Naive thymus-derived CD8-positive, alpha-beta T cell (primary cell): ENCODE results near the gene DCAF16. TPM values are rescaled to one million over a fixed set of nuclear protein-coding genes. Genes with fewer than 3 reads are reported as not detected.

Experiments
- ATAC-seq, 2 donors: fragments of 150-1000 bp; cut with Tn5 transposase in 1 of 2; sonication (Bioruptor Pico), chemical (Tn5 transposase) in 1 of 2; 1 replicate in 1 of 2; 2 replicates in 1 of 2; pipeline ENCODE4 v1.10.0; 2021; ENCODE audit warnings: mild to moderate bottlenecking in 2 of 2, moderate library complexity in 2 of 2
- POLR2A ChIA-PET: fragments of 350-600 bp; sonication (Branson Sonifier 250); formaldehyde crosslinking; loops from one replicate; lab custom pipeline; 2021; ENCODE audit warnings: antibody characterized with exemption; lab: Charles Lee
- DNase-seq, 10 donors: peaks; one replicate each; pipeline versions ENCODE4 v3.0.0 to v3.0.0-alpha.2; 2020 to 2022
- H3K27ac Mint-ChIP-seq, 10 donors: one replicate each; pipeline ENCODE4 v1.8.0; 2020 to 2022; ENCODE audit warnings: mild to moderate bottlenecking in 10 of 10, mixed read lengths in 10 of 10, moderate library complexity in 4 of 10, inconsistent platforms in 1 of 10
- H3K27me3 Mint-ChIP-seq, 5 donors: one replicate each; pipeline ENCODE4 v1.8.0; 2021 to 2022; ENCODE audit warnings: mixed read lengths in 5 of 5
- H3K36me3 Mint-ChIP-seq, 3 donors: one replicate each; pipeline ENCODE4 v1.8.0; 2020 to 2022; ENCODE audit warnings: mixed read lengths in 3 of 3, mild to moderate bottlenecking in 2 of 3, inconsistent platforms in 1 of 3
- H3K4me1 Mint-ChIP-seq, 4 donors: one replicate each; pipeline ENCODE4 v1.8.0; 2021 to 2022; ENCODE audit warnings: mixed read lengths in 4 of 4
- H3K4me3 Mint-ChIP-seq, 10 donors: one replicate each; pipeline ENCODE4 v1.8.0; 2020 to 2022; ENCODE audit warnings: mild to moderate bottlenecking in 10 of 10, mixed read lengths in 10 of 10, moderate library complexity in 6 of 10, inconsistent platforms in 1 of 10
- H3K9me3 Mint-ChIP-seq, 9 donors: one replicate each; pipeline ENCODE4 v1.8.0; 2020 to 2022; ENCODE audit warnings: mixed read lengths in 9 of 9, mild to moderate bottlenecking in 3 of 9, inconsistent platforms in 1 of 9, moderate library complexity in 1 of 9
- polyA plus RNA-seq, 3 donors: library from polyadenylated mRNA; unstranded; fragments of 300-500 nt; fragmentation: Illumina TruSeq; gene quantifications; one replicate each; pipeline ENCODE4 v1.2.3, GENCODE V29; 2021
- total RNA-seq, 8 experiments: library from RNA in 2 of 8; stranded (reverse) in 2 of 8; gene quantifications; one replicate each; pipeline ENCODE4 v1.2.3 and lab custom pipeline; 2021 to 2026

The DCAF16 gene
- total and polyA plus RNA-seq, 5 experiments from 2014 or later: 18.4 to 74.3 (median 23.1) TPM

- Mint-ChIP-seq H3K27ac (no peak overlapping the region), H3K4me3 (peak overlapping the region in 8 of 10 donors; percentile 11 to 75 (median 43)), H3K4me1 (peaks cover 12 to 23% (median 18%) of the 10 kb centered on the region in 4 donors), H3K36me3 (peaks cover 3 to 7% (median 5%) of the 10 kb centered on the region in 3 donors), H3K27me3 (peaks cover 28 to 62% (median 38%) of the 10 kb centered on the region in 5 donors), H3K9me3 (no peaks in the 10 kb centered on the region)
- POLR2A ChIA-PET: no interaction called here
- ATAC-seq (peak in 1 of 2 donors; percentile 16), DNase-seq (no peak)
Observed at GRCh38 chr4:17780501-17781299, 29.9 kb downstream of the DCAF16 start.

- POLR2A ChIA-PET: no interaction called here
- peaks cover 0 to 7% (median 5%) of the 10 kb centered on the region in 3 donors for H3K36me3 Mint-ChIP-seq
- H3K4me3 Mint-ChIP-seq: no peak overlapping the region
- ATAC-seq (no peak), DNase-seq (no peak)
- H3K27ac Mint-ChIP-seq: no peak overlapping the region
- H3K4me1 Mint-ChIP-seq: peaks cover 11 to 23% (median 18%) of the 10 kb centered on the region in 4 donors
- peaks cover 28 to 62% (median 40%) of the 10 kb centered on the region in 5 donors for H3K27me3 Mint-ChIP-seq
- no peaks in the 10 kb centered on the region for H3K9me3 Mint-ChIP-seq
Observed at GRCh38 chr4:17778431-17778830, 32.1 kb downstream of the DCAF16 start.

GRCh38 chr4:17773135-17773698 is 37.3 kb downstream of the DCAF16 start:
- Mint-ChIP-seq H3K9me3 (no peaks in the 10 kb centered on the region), H3K36me3 (peaks cover 0 to 4% (median 0%) of the 10 kb centered on the region in 3 donors), H3K27me3 (peaks cover 4 to 17% (median 5%) of the 10 kb centered on the region in 5 donors), H3K27ac (no peak overlapping the region), H3K4me3 (no peak overlapping the region), H3K4me1 (no peaks in the 10 kb centered on the region)
- ATAC-seq (no peak), DNase-seq (no peak)
- POLR2A ChIA-PET: no interaction called here

- no peaks in the 10 kb centered on the region for H3K9me3 Mint-ChIP-seq
- POLR2A ChIA-PET: no interaction called here
- H3K36me3 Mint-ChIP-seq: no peaks in the 10 kb centered on the region
- H3K4me3 Mint-ChIP-seq: no peak overlapping the region
- DNase-seq (no peak), ATAC-seq (no peak)
- no peaks in the 10 kb centered on the region for H3K4me1 Mint-ChIP-seq
- H3K27me3 Mint-ChIP-seq: peaks cover 0 to 6% (median 0%) of the 10 kb centered on the region in 5 donors
- H3K27ac Mint-ChIP-seq: no peak overlapping the region
Observed at GRCh38 chr4:17771284-17771908, 39.2 kb downstream of the DCAF16 start.

- Mint-ChIP-seq H3K4me1 (peaks cover 0 to 3% (median 1%) of the 10 kb centered on the region in 4 donors), H3K27ac (no peak overlapping the region), H3K9me3 (peaks cover 0 to 5% (median 0%) of the 10 kb centered on the region in 9 donors), H3K4me3 (no peak overlapping the region), H3K27me3 (peaks cover 0 to 5% (median 0%) of the 10 kb centered on the region in 5 donors), H3K36me3 (peaks cover 0 to 3% (median 0%) of the 10 kb centered on the region in 3 donors)
- POLR2A ChIA-PET: no interaction called here
- ATAC-seq (no peak), DNase-seq (no peak)
Observed at GRCh38 chr4:17770845-17771244, 39.7 kb downstream of the DCAF16 start.

- ATAC-seq (no peak), DNase-seq (no peak)
- no peak overlapping the region for H3K4me3 Mint-ChIP-seq
- H3K36me3 Mint-ChIP-seq: peaks cover 0 to 5% (median 0%) of the 10 kb centered on the region in 3 donors
- peaks cover 0 to 7% (median 0%) of the 10 kb centered on the region in 9 donors for H3K9me3 Mint-ChIP-seq
- H3K27ac Mint-ChIP-seq: no peak overlapping the region
- POLR2A ChIA-PET: no interaction called here
- peaks cover 0 to 11% (median 7%) of the 10 kb centered on the region in 4 donors for H3K4me1 Mint-ChIP-seq
- peaks cover 0 to 5% (median 0%) of the 10 kb centered on the region in 5 donors for H3K27me3 Mint-ChIP-seq
Observed at GRCh38 chr4:17769406-17770174, 41.0 kb downstream of the DCAF16 start.

- POLR2A ChIA-PET: no interaction called here
- H3K36me3 Mint-ChIP-seq: peaks cover 0 to 5% (median 0%) of the 10 kb centered on the region in 3 donors
- peaks cover 0 to 14% (median 7%) of the 10 kb centered on the region in 4 donors for H3K4me1 Mint-ChIP-seq
- no peak overlapping the region for H3K4me3 Mint-ChIP-seq
- no peak overlapping the region for H3K27ac Mint-ChIP-seq
- peaks cover 0 to 7% (median 0%) of the 10 kb centered on the region in 9 donors for H3K9me3 Mint-ChIP-seq
- peaks cover 0 to 6% (median 0%) of the 10 kb centered on the region in 5 donors for H3K27me3 Mint-ChIP-seq
- DNase-seq: no peak
- ATAC-seq: no peak
Observed at GRCh38 chr4:17766826-17767458, 43.6 kb downstream of the DCAF16 start.

GRCh38 chr4:17765514-17766286 is 44.9 kb downstream of the DCAF16 start:
- DNase-seq (no peak), ATAC-seq (no peak)
- Mint-ChIP-seq H3K4me3 (peak overlapping the region in 5 of 10 donors; percentile 10 to 34 (median 23)), H3K27me3 (peaks cover 0 to 9% (median 0%) of the 10 kb centered on the region in 5 donors), H3K9me3 (peaks cover 0 to 7% (median 0%) of the 10 kb centered on the region in 9 donors), H3K36me3 (peaks cover 0 to 5% (median 0%) of the 10 kb centered on the region in 3 donors), H3K27ac (peak overlapping the region in 6 of 10 donors; percentile 36 to 86 (median 47)), H3K4me1 (peaks cover 0 to 14% (median 7%) of the 10 kb centered on the region in 4 donors)
- POLR2A ChIA-PET: no interaction called here

- Mint-ChIP-seq H3K9me3 (peaks cover 0 to 7% (median 0%) of the 10 kb centered on the region in 9 donors), H3K27me3 (peaks cover 0 to 7% (median 0%) of the 10 kb centered on the region in 5 donors), H3K36me3 (peaks cover 0 to 5% (median 0%) of the 10 kb centered on the region in 3 donors), H3K27ac (peak overlapping the region in 1 of 10 donors; percentile 9), H3K4me3 (no peak overlapping the region), H3K4me1 (peaks cover 0 to 14% (median 7%) of the 10 kb centered on the region in 4 donors)
- POLR2A ChIA-PET: no interaction called here
- DNase-seq (no peak), ATAC-seq (no peak)
Observed at GRCh38 chr4:17763931-17764330, 46.6 kb downstream of the DCAF16 start.

GRCh38 chr4:17763416-17763815 is 47.1 kb downstream of the DCAF16 start:
- peaks cover 0 to 7% (median 0%) of the 10 kb centered on the region in 5 donors for H3K27me3 Mint-ChIP-seq
- H3K9me3 Mint-ChIP-seq: peaks cover 0 to 7% (median 0%) of the 10 kb centered on the region in 9 donors
- DNase-seq: no peak
- H3K27ac Mint-ChIP-seq: no peak overlapping the region
- ATAC-seq: no peak
- peaks cover 0 to 14% (median 7%) of the 10 kb centered on the region in 4 donors for H3K4me1 Mint-ChIP-seq
- H3K4me3 Mint-ChIP-seq: no peak overlapping the region
- POLR2A ChIA-PET: no interaction called here
- peaks cover 0 to 5% (median 0%) of the 10 kb centered on the region in 3 donors for H3K36me3 Mint-ChIP-seq

- DNase-seq: no peak
- Mint-ChIP-seq H3K27me3 (peaks cover 0 to 7% (median 0%) of the 10 kb centered on the region in 5 donors), H3K36me3 (peaks cover 0 to 5% (median 0%) of the 10 kb centered on the region in 3 donors), H3K27ac (no peak overlapping the region), H3K4me3 (no peak overlapping the region), H3K9me3 (peaks cover 0 to 7% (median 0%) of the 10 kb centered on the region in 9 donors), H3K4me1 (peaks cover 2 to 14% (median 7%) of the 10 kb centered on the region in 4 donors)
- ATAC-seq: no peak
- POLR2A ChIA-PET: no interaction called here
Observed at GRCh38 chr4:17762726-17763125, 47.8 kb downstream of the DCAF16 start.
